Right cardiac atrium (tissue), 5 donors: ENCODE measurements around the gene MED16. TPM values are rescaled to one million over a fixed set of nuclear protein-coding genes. Genes with fewer than 3 reads are reported as not detected.
A peak's percentile ranks its signal among the peaks of the same experiment; 100 is the strongest.

Experiments
- ATAC-seq, 2 donors: fragments of 200-7000 bp; cut with Tn5 transposase; one replicate each; pipeline versions ENCODE4 v1.8.0 to v1.9.1; 2020; ENCODE audit warnings: moderate library complexity in 2 of 2, mild to moderate bottlenecking in 1 of 2
- DNase-seq, 3 donors: peaks; one replicate each; pipeline ENCODE4 v3.0.0-alpha.2; 2020
- H3K27ac ChIP-seq: one replicate; pipeline ENCODE4 v1.5.1; 2013; ENCODE audit warnings: mild to moderate bottlenecking, low read length, control low read depth, moderate library complexity
- H3K27me3 ChIP-seq: one replicate; pipeline ENCODE4 v1.6.1; 2013; ENCODE audit not compliant: control insufficient read depth, insufficient read depth
- H3K4me1 ChIP-seq: one replicate; pipeline ENCODE4 v1.6.1; 2013; ENCODE audit warnings: low read length; ENCODE audit not compliant: control insufficient read depth, insufficient read depth
- H3K4me3 ChIP-seq: one replicate; pipeline ENCODE4 v1.5.1; 2013; ENCODE audit warnings: low read length, control low read depth
- H3K9me3 ChIP-seq: one replicate; pipeline ENCODE4 v1.6.1; 2013; ENCODE audit warnings: low read length; ENCODE audit not compliant: control insufficient read depth
- WGBS: extraction: QIAGEN DNeasy Blood & Tissue Kit; methylation state at CpG from one replicate; pipeline ENCODE4 v1.1.7; 2013; 5-methylcytosine and 5-hydroxymethylcytosine counted together
- intact Hi-C, 4 donors: fragments of 100-400 bp; cut with DNase I; formaldehyde crosslinking; loops; one replicate each; pipeline versions ENCODE4 v1.11.0 to v1.14.0; 2022 to 2023
- polyA plus RNA-seq: library from polyadenylated mRNA; stranded (reverse); fragments of 200-250 nt; gene quantifications from one replicate; pipeline ENCODE4 v1.2.3, GENCODE V29; 2013
- total RNA-seq, 4 donors: library from RNA; stranded (reverse); fragmentation: NEBNext Ultra II Directional; extraction: Animal tissue kit (Norgen Biotek cat#: 25700); gene quantifications; one replicate each; pipeline ENCODE4 v1.2.1, GENCODE V29; 2021
- donor health status: healthy with polysubstance abuse.
- donor health status: DM: no; HTN: yes; CAD: no.
- donor health status: DM: no; HTN: no; CAD: no.
- donor health status: DM: no; HTN: yes; CAD: no; lungs with severe emphysema.
- donor health status: DM: yes; HTN: yes; CAD: no.

Gene MED16
- total and polyA plus RNA-seq, 5 donors: 21.3 to 28.4 (median 25.0) TPM

DNA sequence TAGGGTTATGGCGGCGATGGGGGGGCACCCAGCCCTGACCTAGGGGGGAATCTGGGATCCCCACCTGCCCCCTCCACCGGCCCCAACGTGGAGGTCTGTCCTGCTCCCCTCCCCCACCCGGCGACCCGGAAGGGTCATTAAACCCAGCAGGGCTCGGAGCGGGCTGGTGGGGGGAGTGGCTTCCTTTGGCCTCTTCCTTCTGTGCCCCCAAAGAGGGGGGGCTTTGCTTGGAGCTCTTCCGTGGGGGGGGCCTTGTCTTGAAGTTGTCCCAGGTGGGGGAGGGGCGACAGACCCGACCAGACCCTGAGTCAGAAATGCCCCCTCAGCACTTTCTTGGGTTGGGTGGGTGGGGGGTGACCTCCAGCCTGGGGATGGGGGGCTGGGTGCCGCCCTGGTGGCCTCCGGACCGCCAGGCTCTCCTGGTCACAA, 34.4 kb upstream of the MED16 start:
- DNase-seq (peak in 2 of 3 donors; percentile 76 to 81), ATAC-seq (no peak)
- Histone ChIP-seq H3K4me1 (no peaks in the 10 kb centered on the region), H3K4me3 (peak overlapping the region; percentile 97), H3K27ac (no peak overlapping the region), H3K9me3 (no peaks in the 10 kb centered on the region), H3K27me3 (no peaks in the 10 kb centered on the region)
- 10% methylated on average over 15 of the region's 15 CpGs for WGBS
- intact Hi-C loops: loop anchor here in 1 of 4 donors (10.0 kb wide), 1 partner anchor 163 kb away; no protein-coding TSS in a partner anchor

DNA sequence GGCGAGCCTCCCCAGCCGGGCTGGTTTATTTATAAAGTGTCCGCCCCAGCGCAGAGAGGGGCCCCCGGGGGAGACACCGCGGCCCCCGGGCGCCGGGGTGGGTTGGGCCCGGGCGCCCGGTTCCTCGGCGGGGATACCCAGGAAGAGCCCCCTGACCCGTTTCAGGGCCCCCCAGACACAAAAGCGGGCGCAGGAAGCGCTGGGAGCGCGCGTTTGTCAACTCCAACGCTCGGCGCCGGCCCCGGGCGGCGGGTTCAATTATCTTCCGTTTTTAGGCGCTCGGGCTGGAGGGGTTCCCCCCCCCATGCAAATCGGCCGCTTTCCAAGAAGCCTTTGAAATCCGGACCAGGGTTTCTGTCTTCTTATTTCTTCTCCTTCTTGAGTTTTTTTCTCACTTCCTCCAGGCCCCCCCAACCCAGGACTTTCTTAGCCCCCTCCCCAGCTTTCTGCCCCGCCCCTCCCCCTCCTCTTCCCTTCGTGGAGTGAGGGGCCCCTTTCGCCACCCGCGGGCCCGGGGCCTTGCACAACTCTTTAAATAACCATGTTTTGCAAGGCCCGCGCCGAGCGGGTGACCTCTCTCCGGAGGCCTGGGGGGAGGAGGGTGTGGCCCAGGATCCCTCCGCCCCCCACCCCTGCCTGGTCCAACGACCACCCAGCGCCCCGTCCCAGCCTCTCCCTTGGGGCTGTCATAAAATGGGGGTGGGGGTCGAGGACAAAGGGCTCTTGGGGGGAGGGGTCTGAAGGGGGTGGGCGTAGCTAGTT, 33.8 kb upstream of the MED16 start:
- no peaks in the 10 kb centered on the region for H3K4me1 ChIP-seq
- H3K27ac ChIP-seq: no peak overlapping the region
- H3K9me3 ChIP-seq: no peaks in the 10 kb centered on the region
- peak overlapping the region; percentile 97 for H3K4me3 ChIP-seq
- intact Hi-C loops: loop anchor here in 1 of 4 donors (10.0 kb wide), 1 partner anchor 162 kb away; no protein-coding TSS in a partner anchor
- DNase-seq (peak; percentile 79 to 89 (median 86)), ATAC-seq (peak; percentile 20 to 22)
- no peaks in the 10 kb centered on the region for H3K27me3 ChIP-seq
- WGBS: 1% methylated on average over 52 of the region's 52 CpGs

DNA sequence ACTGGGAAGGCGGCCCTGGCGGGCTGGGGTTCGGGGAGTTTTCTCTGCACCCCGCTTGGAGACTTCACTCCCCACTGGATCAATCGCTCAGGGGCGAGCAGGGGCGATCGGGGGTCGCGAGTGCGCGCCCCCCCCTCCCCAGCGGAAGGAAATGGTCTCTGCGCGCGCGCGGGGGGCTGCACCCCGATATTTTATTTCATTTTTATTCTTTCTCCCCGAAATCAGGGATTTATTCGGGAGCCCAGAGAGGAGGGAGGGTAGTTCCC, 33.3 kb upstream of the MED16 start:
- no peaks in the 10 kb centered on the region for H3K9me3 ChIP-seq
- intact Hi-C loops: loop anchor here in 1 of 4 donors (10.0 kb wide), 1 partner anchor 161 kb away; no protein-coding TSS in a partner anchor
- DNase-seq (no peak), ATAC-seq (no peak)
- no peak overlapping the region for H3K27ac ChIP-seq
- H3K4me3 ChIP-seq: peak overlapping the region; percentile 97
- WGBS: under 1% methylated on average over 21 of the region's 21 CpGs
- H3K4me1 ChIP-seq: no peaks in the 10 kb centered on the region
- H3K27me3 ChIP-seq: no peaks in the 10 kb centered on the region

DNA sequence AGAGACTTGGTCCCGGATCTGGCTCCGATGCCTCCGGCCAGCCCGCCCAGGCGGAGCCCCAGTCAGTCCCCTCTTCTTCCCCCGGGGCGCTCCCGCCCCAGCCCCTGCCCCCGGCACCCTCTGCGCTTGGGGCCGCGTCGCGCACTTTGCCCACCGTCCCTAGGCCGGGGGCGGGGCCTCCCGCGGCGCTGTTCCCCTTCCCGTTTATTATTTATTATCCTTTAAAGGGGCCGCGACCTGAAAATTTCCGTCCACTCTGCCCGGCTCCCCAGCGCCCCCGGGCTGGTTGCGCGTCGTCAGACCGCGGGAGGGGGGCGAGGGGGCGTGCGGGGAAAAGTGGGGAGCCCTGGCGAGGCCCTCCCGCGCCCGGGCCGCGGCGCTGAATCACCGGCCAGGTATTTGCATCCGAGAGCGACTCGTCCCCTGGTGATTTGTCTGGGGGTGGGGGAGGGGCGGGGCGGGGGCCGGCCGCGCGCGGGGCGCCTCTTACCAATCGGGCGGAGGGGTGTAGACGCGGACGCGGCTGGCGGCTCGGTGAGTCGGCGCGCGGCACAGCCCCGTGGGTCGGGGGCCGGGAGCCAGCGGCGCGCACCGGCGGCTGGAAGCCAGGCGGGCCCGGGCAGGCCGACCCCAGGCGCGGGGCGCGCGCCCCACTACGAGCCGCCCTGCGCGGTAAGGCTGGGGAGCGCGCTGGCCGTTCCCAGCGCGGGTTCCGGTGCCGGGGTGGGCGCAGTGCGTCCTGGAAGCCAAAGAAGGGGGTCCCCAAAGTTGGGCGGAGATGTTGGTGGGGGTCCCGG, 32.7 kb upstream of the MED16 start, which contains the start of gene ARID3A:
Gene ARID3A, plus strand, starts transcription at position 510 of the 797 bp plus-strand sequence. CDS start 3,494 bp downstream, outside the sequence.
- H3K4me3 ChIP-seq: peak within 1 kb of the TSS; percentile 97

DNA sequence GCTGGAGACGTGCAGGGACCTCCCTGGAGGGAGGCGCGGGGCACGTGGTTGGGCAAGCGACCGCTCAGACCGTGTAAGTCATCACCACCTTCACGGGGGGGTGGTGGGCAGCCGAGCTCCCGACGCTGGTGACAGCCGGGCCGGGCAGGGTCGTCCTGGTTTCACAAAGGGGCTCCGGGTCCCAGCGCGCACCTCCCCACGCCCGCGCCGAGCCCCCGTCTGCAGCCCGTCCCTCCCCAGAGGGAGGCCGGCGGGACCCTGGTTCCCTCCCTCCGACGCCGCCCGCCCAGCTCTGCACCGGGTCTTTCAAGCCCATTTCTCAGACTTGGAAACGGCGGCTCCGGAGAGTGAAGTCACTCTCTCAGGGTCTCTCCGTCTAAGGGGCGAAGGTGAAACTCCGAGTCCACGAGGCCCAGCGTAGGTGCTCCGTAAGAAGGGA, 32.1 kb upstream of the MED16 start:
- Histone ChIP-seq H3K4me1 (no peaks in the 10 kb centered on the region), H3K27me3 (no peaks in the 10 kb centered on the region), H3K4me3 (peak overlapping the region; percentile 97), H3K27ac (no peak overlapping the region), H3K9me3 (no peaks in the 10 kb centered on the region)
- ATAC-seq (peak; percentile 58 to 73), DNase-seq (peak; percentile 62 to 78 (median 74))
- intact Hi-C loops: loop anchor here in 2 of 4 donors (2.0 to 10.0 kb wide), 2 partner anchors 58 to 160 kb away; no protein-coding TSS in a partner anchor
- under 1% methylated on average over 39 of the region's 39 CpGs for WGBS

More for the DNA sequence above, 32.7 kb upstream of the MED16 start, which contains the start of gene ARID3A:
- Histone ChIP-seq H3K9me3 (no peaks in the 10 kb centered on the region), H3K4me1 (no peaks in the 10 kb centered on the region), H3K27me3 (no peaks in the 10 kb centered on the region), H3K27ac (peak within 1 kb of the TSS; percentile 26)
- ATAC-seq (peak; percentile 79 to 85), DNase-seq (peak; percentile 77 to 92 (median 92))
- under 1% methylated on average over 97 of the region's 97 CpGs for WGBS
- intact Hi-C loops: loop anchor here in 2 of 4 donors (2.0 to 10.0 kb wide), 2 partner anchors 57 to 161 kb away; no protein-coding TSS in a partner anchor

DNA sequence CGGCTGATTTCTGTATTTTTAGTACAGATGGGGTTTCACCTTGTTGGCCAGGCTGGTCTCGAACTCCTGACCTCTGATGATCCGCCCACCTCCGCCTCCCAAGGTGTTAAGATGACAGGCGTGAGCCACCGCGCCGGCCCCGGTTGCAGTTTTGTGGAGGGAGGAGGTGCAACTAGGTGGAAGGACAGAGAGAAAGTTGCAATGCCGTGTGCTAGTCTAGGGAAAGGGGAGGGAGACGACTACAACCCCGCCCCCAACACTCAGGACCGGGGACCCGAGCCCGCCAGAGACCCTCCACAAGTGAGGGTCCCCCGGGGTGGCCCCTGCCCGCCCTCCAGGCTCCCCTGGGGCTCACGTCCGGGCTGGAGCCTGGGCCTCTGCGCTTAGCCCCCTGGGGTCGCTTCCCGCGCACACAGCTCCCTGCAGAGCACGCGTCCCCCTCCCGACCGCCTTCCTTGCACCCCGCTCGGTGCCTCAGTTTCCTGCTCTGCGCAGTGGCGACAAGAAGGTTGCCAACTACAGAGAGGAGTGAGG, 31.6 kb upstream of the MED16 start:
- intact Hi-C loops: loop anchor here in 3 of 4 donors (2.0 to 10.0 kb wide), 4 partner anchors 58 to 160 kb away; partner anchors contain the start of gene CFD (in 1 of the 3)
- no peaks in the 10 kb centered on the region for H3K9me3 ChIP-seq
- no peak overlapping the region for H3K27ac ChIP-seq
- no peaks in the 10 kb centered on the region for H3K27me3 ChIP-seq
- no peak for ATAC-seq
- DNase-seq: no peak
- 12% methylated on average over 31 of the region's 31 CpGs for WGBS
- no peaks in the 10 kb centered on the region for H3K4me1 ChIP-seq
- H3K4me3 ChIP-seq: peak overlapping the region; percentile 97

DNA sequence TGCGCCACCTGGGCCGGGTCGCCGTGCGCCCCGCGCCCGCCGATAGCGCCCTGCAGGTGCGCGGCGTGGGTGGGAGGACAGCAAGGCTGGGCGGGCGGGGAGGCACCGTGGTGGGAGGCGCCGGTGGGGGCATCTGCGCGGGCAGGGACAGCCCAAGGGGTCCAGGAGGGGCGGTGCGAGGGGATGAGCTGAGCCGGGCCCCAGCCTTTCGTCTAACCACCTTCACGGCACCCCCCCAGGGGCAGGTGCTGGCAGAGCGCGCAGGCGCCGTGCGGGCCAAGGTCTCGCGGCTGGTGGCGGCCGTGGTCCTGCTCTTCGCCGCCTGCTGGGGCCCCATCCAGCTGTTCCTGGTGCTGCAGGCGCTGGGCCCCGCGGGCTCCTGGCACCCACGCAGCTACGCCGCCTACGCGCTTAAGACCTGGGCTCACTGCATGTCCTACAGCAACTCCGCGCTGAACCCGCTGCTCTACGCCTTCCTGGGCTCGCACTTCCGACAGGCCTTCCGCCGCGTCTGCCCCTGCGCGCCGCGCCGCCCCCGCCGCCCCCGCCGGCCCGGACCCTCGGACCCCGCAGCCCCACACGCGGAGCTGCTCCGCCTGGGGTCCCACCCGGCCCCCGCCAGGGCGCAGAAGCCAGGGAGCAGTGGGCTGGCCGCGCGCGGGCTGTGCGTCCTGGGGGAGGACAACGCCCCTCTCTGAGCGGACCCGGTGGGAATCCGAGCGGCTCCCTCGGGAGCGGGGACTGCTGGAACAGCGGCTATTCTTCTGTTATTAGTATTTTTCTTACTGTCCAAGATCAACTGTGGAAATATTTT, 27.3 kb upstream of the MED16 start:
- 2% methylated on average over 84 of the region's 84 CpGs for WGBS
- H3K4me3 ChIP-seq: peak overlapping the region; percentile 22
- intact Hi-C loops: loop anchor here (2.0 to 10.0 kb wide), 5 partner anchors 63 to 155 kb away; partner anchors contain the start of gene CFD (in 1 of the 4)
- H3K27me3 ChIP-seq: no peaks in the 10 kb centered on the region
- H3K4me1 ChIP-seq: no peaks in the 10 kb centered on the region
- H3K9me3 ChIP-seq: no peaks in the 10 kb centered on the region
- DNase-seq (peak in 1 of 3 donors; percentile 70), ATAC-seq (no peak)
- no peak overlapping the region for H3K27ac ChIP-seq

DNA sequence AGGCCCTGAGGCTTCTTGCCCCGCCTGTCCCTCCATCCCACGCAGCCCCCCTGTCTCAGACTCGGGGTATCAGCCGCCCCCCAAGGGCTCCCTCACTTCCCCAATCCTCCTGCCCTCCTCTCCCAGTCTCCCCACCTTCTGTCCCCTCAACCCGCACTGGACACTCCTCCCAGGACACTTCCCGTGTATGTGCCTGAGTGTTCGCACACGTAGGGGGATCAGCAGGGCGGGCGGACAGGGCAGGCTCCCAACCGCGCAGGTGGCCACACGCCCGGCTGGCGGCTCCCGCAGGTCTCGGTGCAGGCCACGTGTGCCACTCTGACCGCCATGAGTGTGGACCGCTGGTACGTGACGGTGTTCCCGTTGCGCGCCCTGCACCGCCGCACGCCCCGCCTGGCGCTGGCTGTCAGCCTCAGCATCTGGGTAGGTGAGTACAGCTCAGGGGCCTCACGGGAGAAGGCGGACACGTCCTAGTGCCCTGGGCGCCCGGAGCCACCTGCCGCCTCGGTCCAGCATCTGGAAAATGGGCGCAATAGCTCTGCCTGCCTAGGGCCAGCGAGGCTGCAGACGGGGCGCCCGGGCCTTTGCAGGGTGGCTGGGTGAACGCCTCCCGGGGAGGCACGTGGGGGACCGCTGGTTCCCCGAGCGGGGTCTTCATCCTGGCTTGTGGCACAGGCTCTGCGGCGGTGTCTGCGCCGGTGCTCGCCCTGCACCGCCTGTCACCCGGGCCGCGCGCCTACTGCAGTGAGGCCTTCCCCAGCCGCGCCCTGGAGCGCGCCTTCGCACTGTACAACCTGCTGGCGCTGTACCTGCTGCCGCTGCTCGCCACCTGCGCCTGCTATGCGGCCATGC, 26.4 kb upstream of the MED16 start:
- Histone ChIP-seq H3K9me3 (no peaks in the 10 kb centered on the region), H3K27me3 (no peaks in the 10 kb centered on the region), H3K4me3 (no peak overlapping the region), H3K27ac (no peak overlapping the region), H3K4me1 (no peaks in the 10 kb centered on the region)
- DNase-seq (no peak), ATAC-seq (no peak)
- intact Hi-C loops: loop anchor here (2.0 to 10.0 kb wide), 6 partner anchors 55 to 155 kb away; partner anchors contain the start of gene CFD (in 2 of the 4)
- 3% methylated on average over 68 of the region's 68 CpGs for WGBS

DNA sequence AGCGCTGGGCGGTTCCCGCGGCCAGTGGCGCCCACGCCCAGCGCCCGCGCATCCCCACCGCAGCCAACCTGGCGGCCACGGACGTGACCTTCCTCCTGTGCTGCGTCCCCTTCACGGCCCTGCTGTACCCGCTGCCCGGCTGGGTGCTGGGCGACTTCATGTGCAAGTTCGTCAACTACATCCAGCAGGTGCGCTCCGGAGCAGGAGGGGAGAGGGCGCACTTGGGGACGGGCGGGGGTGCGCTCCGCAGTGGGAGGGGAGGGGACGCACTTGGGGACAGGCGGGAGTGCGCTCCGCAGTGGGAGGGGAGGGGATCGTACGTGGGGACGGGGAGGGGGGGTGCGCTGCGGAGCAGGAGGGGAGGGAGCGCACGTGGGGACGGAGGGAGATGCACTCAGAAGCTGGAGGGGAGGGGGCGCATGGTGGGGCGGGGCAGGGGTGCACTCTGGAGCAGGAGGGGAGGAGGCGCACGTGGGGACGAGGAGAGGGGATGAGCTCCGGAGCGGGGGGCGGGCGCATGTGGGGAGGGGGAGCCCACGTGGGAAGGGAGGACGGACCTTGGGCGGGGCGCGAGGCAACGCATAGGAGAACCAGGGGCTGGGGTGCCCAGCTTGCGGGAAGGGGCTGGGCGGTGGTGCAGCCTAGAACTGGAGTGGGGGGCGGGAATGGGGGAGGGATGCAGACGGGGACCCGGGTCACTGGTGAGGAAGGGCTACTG, 25.7 kb upstream of the MED16 start:
- Histone ChIP-seq H3K9me3 (no peaks in the 10 kb centered on the region), H3K27ac (no peak overlapping the region), H3K27me3 (no peaks in the 10 kb centered on the region), H3K4me1 (peaks cover under 1% of the 10 kb centered on the region), H3K4me3 (no peak overlapping the region)
- no peak for ATAC-seq
- no peak for DNase-seq
- WGBS: 3% methylated on average over 58 of the region's 58 CpGs
- intact Hi-C loops: loop anchor here in 3 of 4 donors (5.0 to 10.0 kb wide), 2 partner anchors 54 to 61 kb away; partner anchors contain the start of gene CFD (in 1 of the 3)
